SK-N-SH (cell line): ENCODE results near the gene C11orf86. TPM values are rescaled to one million over a fixed set of nuclear protein-coding genes. Genes with fewer than 3 reads are reported as not detected.

Experiments
- CTCF ChIA-PET: fragments of 300-600, 350-600 bp; formaldehyde crosslinking; extraction: SDS; loops from one replicate; lab custom pipeline; 2021; lab: Yijun Ruan, JAX
- POLR2A ChIA-PET: fragments of 350-600 bp; sonication (Branson Sonifier 250); formaldehyde crosslinking; extraction: SDS; loops from one replicate; lab custom pipeline; 2020; ENCODE audit warnings: antibody characterized with exemption, inconsistent platforms; lab: Yijun Ruan, JAX
- DNase-seq: peaks from one replicate; pipeline ENCODE4 v3.0.0; 2012
- H2AFZ ChIP-seq: fragments of 200-600 bp; sonication (generic); 2 replicates; pipeline ENCODE4 v1.8.1; 2016; ENCODE audit warnings: antibody characterized with exemption, mild to moderate bottlenecking, low read depth
- H3F3A ChIP-seq: fragments of 200-600 bp; sonication (generic); replicated peaks from 2 replicates; pipeline ENCODE3; 2016; ENCODE audit warnings: antibody characterized with exemption, mild to moderate bottlenecking; ENCODE audit not compliant: insufficient read depth
- H3K27ac ChIP-seq, 2 experiments: fragments of 200-500 bp in 1 of 2; fragments of 200-600 bp in 1 of 2; sonication (Bioruptor generic) in 1 of 2; sonication (generic), shearing (Covaris generic) in 1 of 2; 2 replicates each; pipeline versions ENCODE4 v1.5.1 to v1.6.1; 2014 to 2016; ENCODE audit warnings: low read depth in 2 of 2, inconsistent platforms in 1 of 2, low read length in 1 of 2, mild to moderate bottlenecking in 1 of 2, mixed read lengths in 1 of 2
- H3K27me3 ChIP-seq: fragments of 200-600 bp; sonication (generic), shearing (Covaris generic); 2 replicates; pipeline ENCODE4 v1.6.1; 2016; ENCODE audit warnings: mixed run types; ENCODE audit not compliant: insufficient read depth
- H3K36me3 ChIP-seq, 2 experiments: fragments of 200-500 bp in 1 of 2; fragments of 200-600 bp in 1 of 2; sonication (Bioruptor generic) in 1 of 2; sonication (generic) in 1 of 2; replicated peaks in 1 of 2; 2 replicates each; pipeline versions ENCODE3 to v1.5.1; 2014 to 2016; ENCODE audit warnings: low read length in 1 of 2, mild to moderate bottlenecking in 1 of 2; ENCODE audit not compliant: insufficient read depth in 2 of 2, control insufficient read depth in 1 of 2
- H3K4me1 ChIP-seq, 2 experiments: fragments of 200-500 bp in 1 of 2; fragments of 200-600 bp in 1 of 2; sonication (Bioruptor generic) in 1 of 2; sonication (generic), shearing (Covaris generic) in 1 of 2; 2 replicates each; pipeline versions ENCODE4 v1.5.1 to v1.6.1; 2014 to 2016; ENCODE audit warnings: low read depth in 1 of 2, low read length in 1 of 2, mixed run types in 1 of 2; ENCODE audit not compliant: insufficient read depth in 2 of 2, control insufficient read depth in 1 of 2
- H3K4me2 ChIP-seq: fragments of 200-600 bp; sonication (generic), shearing (Covaris generic); 2 replicates; pipeline ENCODE4 v1.6.1; 2017; ENCODE audit warnings: mixed run types
- H3K4me3 ChIP-seq, 2 experiments: fragments of 200-500 bp in 1 of 2; fragments of 200-600 bp in 1 of 2; sonication (Bioruptor generic) in 1 of 2; sonication (generic), shearing (Covaris generic) in 1 of 2; 2 replicates each; pipeline versions ENCODE4 v1.5.1 to v1.8.1; 2014 to 2016; ENCODE audit warnings: low read depth in 2 of 2, inconsistent platforms in 1 of 2, low read length in 1 of 2, mild to moderate bottlenecking in 1 of 2, mixed read lengths in 1 of 2, moderate library complexity in 1 of 2
- H3K79me2 ChIP-seq: fragments of 200-600 bp; sonication (generic); 2 replicates; pipeline ENCODE4 v1.8.1; 2017; ENCODE audit warnings: mild to moderate bottlenecking; ENCODE audit not compliant: insufficient read depth
- H3K9ac ChIP-seq: fragments of 200-600 bp; sonication (generic); 2 replicates; pipeline ENCODE4 v1.6.1; 2017; ENCODE audit warnings: mixed run types
- H3K9me2 ChIP-seq: fragments of 200-600 bp; sonication (generic); 2 replicates; pipeline ENCODE4 v1.6.1; 2017; ENCODE audit warnings: mixed run types
- H3K9me3 ChIP-seq: fragments of 200-600 bp; sonication (generic); 2 replicates; pipeline ENCODE4 v1.6.1; 2017; ENCODE audit warnings: mixed run types, mild to moderate bottlenecking, moderate library complexity
- H4K20me1 ChIP-seq: fragments of 200-600 bp; sonication (generic); 2 replicates; pipeline ENCODE4 v1.6.1; 2017; ENCODE audit warnings: mild to moderate bottlenecking, mixed run types; ENCODE audit not compliant: insufficient read depth
- ELF1 ChIP-seq: IDR thresholded peaks from 2 replicates; pipeline ENCODE4 v1.4.0; 2012
- FOXM1 ChIP-seq: IDR thresholded peaks from 2 replicates; pipeline ENCODE4 v1.4.0; 2012; ENCODE audit warnings: low read depth, mild to moderate bottlenecking
- MAX ChIP-seq: IDR thresholded peaks from 2 replicates; pipeline ENCODE4 v1.4.0; 2012; ENCODE audit warnings: low read depth
- NRF1 ChIP-seq: IDR thresholded peaks from 2 replicates; pipeline ENCODE4 v1.6.1; 2012; ENCODE audit warnings: low read depth, mild to moderate bottlenecking, low read length
- PBX3 ChIP-seq: IDR thresholded peaks from 2 replicates; pipeline ENCODE4; 2012
- RCOR1 ChIP-seq: fragments of 150-350 bp; IDR thresholded peaks from 2 replicates; pipeline ENCODE4 v1.6.1; 2017; ENCODE audit warnings: antibody characterized with exemption, low read length
- USF1 ChIP-seq: IDR thresholded peaks from 2 replicates; pipeline ENCODE4 v1.4.0; 2012; ENCODE audit warnings: low read depth, borderline replicate concordance
- ZBTB33 ChIP-seq: IDR thresholded peaks from 2 replicates; pipeline ENCODE4 v1.4.0; 2012; ENCODE audit warnings: low read depth, borderline replicate concordance
- WGBS: methylation state at CpG from one replicate; pipeline ENCODE4 v1.1.6; 2017; ENCODE audit warnings: low lambda C conversion rate; 5-methylcytosine and 5-hydroxymethylcytosine counted together
- polyA plus RNA-seq, 3 experiments: library from polyadenylated mRNA; depleted of rRNA; stranded (reverse); fragments of >200 nt; gene quantifications; 2 replicates each; pipeline ENCODE4 v1.2.3, GENCODE V29; 2012
- small RNA-seq, 7 experiments: library from RNA; depleted of rRNA; stranded (forward); fragments of <200 nt; gene quantifications; one replicate each; pipeline ENCODE3, GENCODE V24; 2012

Gene C11orf86
- polyA plus RNA-seq, 1 of the 3 experiments (the other 2 are of a cell fraction): 0.08 TPM

GRCh38 chr11:67024966-67025365 is 49.9 kb downstream of the C11orf86 start (continued):
- TF ChIP-seq USF1 (no peak), FOXM1 (no peak), MAX (no peak), RCOR1 (no peak)

- no peak overlapping the region for H3K27ac ChIP-seq
- H3K36me3 ChIP-seq: no peaks in the 10 kb centered on the region
- no peaks in the 10 kb centered on the region for H4K20me1 ChIP-seq
- no peak for TF ChIP-seq ELF1
- no peak for TF ChIP-seq ZBTB33
- TF ChIP-seq USF1: no peak
- no peak for TF ChIP-seq FOXM1
- no peak for TF ChIP-seq PBX3
- no peak for TF ChIP-seq NRF1
- no peak for DNase-seq
- H3K4me2 ChIP-seq: no peak overlapping the region
- H3K4me1 ChIP-seq: peaks cover 8 to 13% of the 10 kb centered on the region in 2 experiments; a peak in 2 of 4 replicates
- WGBS: 85% methylated on average over 5 of the region's 8 CpGs
- no peaks in the 10 kb centered on the region for H3K79me2 ChIP-seq
- H3K9me2 ChIP-seq: no peaks in the 10 kb centered on the region
- H3K9me3 ChIP-seq: no peaks in the 10 kb centered on the region
- ChIA-PET POLR2A (no interaction called here), CTCF (interaction anchor here (0.9 to 1.7 kb wide), 3 partner anchors 28 to 433 kb away, joined by 3 to 5 read pairs (median 4); partner anchors contain the start of gene CCDC87)
- H3F3A ChIP-seq: peaks cover 5% of the 10 kb centered on the region
- H3K4me3 ChIP-seq: no peak overlapping the region
- no peaks in the 10 kb centered on the region for H3K27me3 ChIP-seq
- no peak overlapping the region for H3K9ac ChIP-seq
- no peak overlapping the region for H2AFZ ChIP-seq
Measured at GRCh38 chr11:67025750-67026149, 50.6 kb downstream of the C11orf86 start.

Small RNAs within 50 kb of the gene (small RNA-seq; reads per million reads assigned to genes)
- 0 to 1.6 (median 0) reads per million in 7 experiments for gene MIR3163

Other genes with a start within 250 kb of the C11orf86 start
- gene SPTBN2, start 246.1 kb upstream of the C11orf86 start, polyA plus RNA-seq (2012; rRNA removed): 16.2 and 19.7 TPM in 2 replicates
- gene RCE1, start 131.9 kb upstream of the C11orf86 start, polyA plus RNA-seq (2012; rRNA removed): 25.0 and 25.4 TPM in 2 replicates
- 15.9 and 25.4 TPM in 2 replicates for gene LRFN4, start 118.2 kb upstream of the C11orf86 start, polyA plus RNA-seq (2012; rRNA removed)
- gene PC, start 16.9 kb upstream of the C11orf86 start, polyA plus RNA-seq (2012; rRNA removed): 9.7 and 11.8 TPM in 2 replicates
- gene SYT12, start 47.8 kb downstream of the C11orf86 start, polyA plus RNA-seq (2012; rRNA removed): 0.52 and 0.61 TPM in 2 replicates
- 0.06 TPM in 1 of 2 replicates, not detected in the other for gene RHOD, start 81.5 kb downstream of the C11orf86 start, polyA plus RNA-seq (2012; rRNA removed)
- 28.4 and 30.8 TPM in 2 replicates for gene KDM2A, start 144.0 kb downstream of the C11orf86 start, polyA plus RNA-seq (2012; rRNA removed)